Heart left ventricle (tissue), 16 donors: ENCODE results near the gene NUBPL. TPM values are rescaled to one million over a fixed set of nuclear protein-coding genes. Genes with fewer than 3 reads are reported as not detected.

Source experiments
- ATAC-seq, 4 donors: fragments of 200-7000 bp; cut with Tn5 transposase; one replicate each; pipeline ENCODE4 v1.9.1; 2020 to 2022; ENCODE audit warnings: moderate library complexity in 4 of 4, mild to moderate bottlenecking in 3 of 4, moderate number of reproducible peaks in 1 of 4
- DNase-seq, 5 donors: peaks; one replicate each; pipeline ENCODE4 v3.0.0-alpha.2; 2020
- H3K27ac ChIP-seq, 12 donors: fragments of 200-600 bp; sonication (generic) in 4 of 12; one replicate each; pipeline versions ENCODE4 v1.5.0 to v1.8.0; 2016 to 2022; ENCODE audit warnings: mild to moderate bottlenecking in 2 of 12
- H3K27me3 ChIP-seq, 9 donors: fragments of 200-600 bp; sonication (generic) in 2 of 9; one replicate each; pipeline versions ENCODE4 v1.5.1 to v1.8.0; 2016 to 2022; ENCODE audit warnings: mild to moderate bottlenecking in 3 of 9
- H3K36me3 ChIP-seq, 9 donors: fragments of 200-600 bp; sonication (generic) in 2 of 9; one replicate each; pipeline versions ENCODE4 v1.5.0 to v1.8.0; 2018 to 2022; ENCODE audit warnings: mild to moderate bottlenecking in 2 of 9
- H3K4me1 ChIP-seq, 12 donors: fragments of 200-600 bp; sonication (generic) in 4 of 12; one replicate each; pipeline versions ENCODE4 v1.5.0 to v1.8.0; 2016 to 2022; ENCODE audit warnings: mild to moderate bottlenecking in 3 of 12
- H3K4me3 ChIP-seq, 12 donors: fragments of 200-600 bp; sonication (generic) in 4 of 12; one replicate each; pipeline versions ENCODE4 v1.5.0 to v1.8.0; 2017 to 2022; ENCODE audit warnings: mild to moderate bottlenecking in 9 of 12, moderate library complexity in 4 of 12
- H3K9me3 ChIP-seq, 12 donors: fragments of 200-600 bp; sonication (generic) in 4 of 12; one replicate each; pipeline versions ENCODE4 v1.5.0 to v1.8.0; 2016 to 2022; ENCODE audit warnings: mild to moderate bottlenecking in 1 of 12
- CTCF ChIP-seq, 12 donors: fragments of 200-600 bp; sonication (generic) in 4 of 12; IDR thresholded peaks; one replicate each; pipeline versions ENCODE4 v1.5.0 to v1.8.0; 2018 to 2022; ENCODE audit warnings: antibody characterized with exemption in 12 of 12, mild to moderate bottlenecking in 5 of 12
- POLR2A ChIP-seq, 2 donors: fragments of 450-650 bp; IDR thresholded peaks; one replicate each; pipeline ENCODE4 v1.6.1; 2017; ENCODE audit warnings: antibody characterized with exemption in 2 of 2, mild to moderate bottlenecking in 2 of 2, moderate library complexity in 2 of 2
- WGBS, 4 donors: extraction: QIAGEN DNeasy Blood & Tissue Kit in 2 of 4; methylation state at CpG; one replicate each; pipeline versions ENCODE4 v1.1.5 to v1.1.7; 2013 to 2018; 5-methylcytosine and 5-hydroxymethylcytosine counted together
- intact Hi-C, 10 donors: fragments of 100-400 bp; cut with DNase I; formaldehyde crosslinking; loops; one replicate each; pipeline versions ENCODE4 v1.11.1 to v1.14.2; 2022
- polyA plus RNA-seq, 2 donors: library from polyadenylated mRNA; stranded (reverse); fragments of 200-250 nt; gene quantifications; one replicate each; pipeline ENCODE4 v1.2.3, GENCODE V29; 2013
- total RNA-seq, 9 donors: library from RNA; depleted of rRNA in 2 of 9; stranded (reverse); fragments of >200 nt in 2 of 9; fragmentation: NEBNext Ultra II Directional in 3 of 9; extraction: Animal tissue kit (Norgen Biotek cat#: 25700) in 3 of 9; gene quantifications; one replicate each; pipeline versions ENCODE4 v1.1.0 to v1.2.4, GENCODE V29; 2016 to 2023
- donor health status: ischemic (EF 13 %, LVEDD 7.1; RV severe dilation, severe dysfunction).
- donor health status: healthy with polysubstance abuse.
- donor health status: DM: no; HTN: yes; CAD: no.
- donor health status: DM: no; HTN: no; CAD: no.
- donor health status: ischemic (EF 25% LVEDD 6.9; RV normal size, moderate dysfunction).
- donor health status: ischemic (EF 25% LVEDD 5.7; RV mildly dilated, moderate dysfunction).
- donor health status: healthy.
- donor health status: DM: yes; HTN: yes; CAD: no.
- donor health status: ischemic (EF 35%, LVEDD 5.7; RV mildly dilated, moderate dysfunction).
- donor health status: nonischemic (EF 11% LVEDD 7.7; RV severe dilation, severe dysfunction).
- donor health status: DM: yes; HTN: yes; CAD: no.
- donor health status: PGD.
- donor health status: ischemic (EF 29% LVEDD 5.4; RV normal size, mild dysfunction).
- donor health status: nonischemic (EF 23%, LVEDD 6.1; RV moderate dilation, normal function).

The NUBPL gene
- total and polyA plus RNA-seq, 11 donors: 6.2 to 28.7 (median 18.9) TPM

- ATAC-seq (no peak), DNase-seq (no peak)
- H3K36me3 ChIP-seq: no peaks in the 10 kb centered on the region
- H3K9me3 ChIP-seq: no peaks in the 10 kb centered on the region
- H3K4me3 ChIP-seq: no peak overlapping the region
- intact Hi-C loops: loop anchor here in 1 of 10 donors (10.0 kb wide), 1 partner anchor 330 kb away; the partner anchor contains the start of gene NUBPL
- peaks cover 0 to 28% (median 15%) of the 10 kb centered on the region in 12 donors for H3K4me1 ChIP-seq
- H3K27me3 ChIP-seq: no peaks in the 10 kb centered on the region
- H3K27ac ChIP-seq: no peak overlapping the region
- 83 to 97% (median 89%) methylated on average over 3 of the region's 3 CpGs for WGBS, 4 donors
- no peak for TF ChIP-seq POLR2A (IDR thresholded peaks at IDR 0.05)
- no peak for TF ChIP-seq CTCF (IDR thresholded peaks at IDR 0.05)
Measured at GRCh38 chr14:31894351-31894750, 333.1 kb downstream of the NUBPL start.

- Histone ChIP-seq H3K4me3 (no peak overlapping the region), H3K4me1 (peaks cover 0 to 28% (median 15%) of the 10 kb centered on the region in 12 donors), H3K9me3 (no peaks in the 10 kb centered on the region), H3K27ac (peak overlapping the region in 1 of 12 donors; percentile 21), H3K36me3 (no peaks in the 10 kb centered on the region), H3K27me3 (no peaks in the 10 kb centered on the region)
- intact Hi-C loops: loop anchor here in 1 of 10 donors (10.0 kb wide), 1 partner anchor 330 kb away; the partner anchor contains the start of gene NUBPL
- ATAC-seq (no peak), DNase-seq (no peak)
- TF ChIP-seq CTCF (IDR thresholded peaks at IDR 0.05): no peak
- TF ChIP-seq POLR2A (IDR thresholded peaks at IDR 0.05): no peak
- 88 to 94% (median 93%) methylated on average over 2 of the region's 2 CpGs for WGBS, 4 donors
Measured at GRCh38 chr14:31895206-31895605, 334.0 kb downstream of the NUBPL start.

- Histone ChIP-seq H3K9me3 (no peaks in the 10 kb centered on the region), H3K36me3 (no peaks in the 10 kb centered on the region), H3K27ac (peak overlapping the region in 1 of 12 donors; percentile 21), H3K4me3 (no peak overlapping the region), H3K4me1 (peaks cover 0 to 28% (median 15%) of the 10 kb centered on the region in 12 donors), H3K27me3 (no peaks in the 10 kb centered on the region)
- no peak for DNase-seq
- 65 to 72% (median 66%) methylated on average over 2 of the region's 2 CpGs for WGBS, 4 donors
- no peak for ATAC-seq
- intact Hi-C loops: loop anchor here in 1 of 10 donors (10.0 kb wide), 1 partner anchor 331 kb away; the partner anchor contains the start of gene NUBPL
- no peak for TF ChIP-seq POLR2A (IDR thresholded peaks at IDR 0.05)
- TF ChIP-seq CTCF (IDR thresholded peaks at IDR 0.05): no peak
Measured at GRCh38 chr14:31895646-31896045, 334.4 kb downstream of the NUBPL start.

GRCh38 chr14:31897581-31898186 lies 336.5 kb downstream of the NUBPL start:
- DNase-seq (peak in 1 of 5 donors; percentile 34), ATAC-seq (peak in 2 of 4 donors; percentile 23 to 47)
- WGBS, 4 donors: 61 to 69% (median 64%) methylated on average over 4 of the region's 4 CpGs
- H3K4me3 ChIP-seq: no peak overlapping the region
- H3K36me3 ChIP-seq: no peaks in the 10 kb centered on the region
- H3K4me1 ChIP-seq: peaks cover 0 to 26% (median 14%) of the 10 kb centered on the region in 12 donors
- TF ChIP-seq POLR2A (IDR thresholded peaks at IDR 0.05) (no peak), CTCF (IDR thresholded peaks at IDR 0.05) (peak in 2 of 12 donors; percentile 11 to 29)
- H3K27ac ChIP-seq: peak overlapping the region in 3 of 12 donors; percentile 7 to 44 (median 12)
- H3K9me3 ChIP-seq: no peaks in the 10 kb centered on the region
- intact Hi-C loops: loop anchor here in 1 of 10 donors (10.0 kb wide), 1 partner anchor 333 kb away; the partner anchor contains the start of gene NUBPL
- H3K27me3 ChIP-seq: no peaks in the 10 kb centered on the region
